GM12878 (cell line): ENCODE results near the gene PILRB.

Source experiments
- ASH2L ChIP-seq: fragments of 300-600, 200-600 bp; sonication (generic); IDR thresholded peaks from 2 replicates; pipeline ENCODE4 v1.6.1; 2017; ENCODE audit warnings: low read depth, mild to moderate bottlenecking, borderline replicate concordance
- BACH1 ChIP-seq: fragments of 450-650 bp; IDR thresholded peaks from 2 replicates; pipeline ENCODE4 v1.6.1; 2017; ENCODE audit warnings: mild to moderate bottlenecking, borderline replicate concordance
- BHLHE40 ChIP-seq, 2 experiments: fragments of 450-650 bp in 1 of 2; IDR thresholded peaks; 2 replicates each; pipeline ENCODE4 v1.6.1; 2011 to 2017; ENCODE audit warnings: low read depth in 2 of 2, borderline replicate concordance in 1 of 2, improper control_type of control experiment in 1 of 2, low read length in 1 of 2, mild to moderate bottlenecking in 1 of 2
- CREB1 ChIP-seq: IDR thresholded peaks from 2 replicates; pipeline ENCODE4 v1.6.1; 2012; ENCODE audit warnings: low read depth, mild to moderate bottlenecking, inconsistent platforms
- EP300 ChIP-seq, 2 experiments: fragments of 150-350 bp in 1 of 2; IDR thresholded peaks; 2 replicates each; pipeline ENCODE4 v1.6.1; 2011 to 2012; ENCODE audit warnings: low read depth in 2 of 2, low read length in 2 of 2, borderline replicate concordance in 1 of 2, improper control_type of control experiment in 1 of 2, inconsistent platforms in 1 of 2; ENCODE audit not compliant: control insufficient read depth in 1 of 2
- FOS ChIP-seq: IDR thresholded peaks from 3 replicates; pipeline ENCODE4 v1.6.1; 2011; ENCODE audit warnings: borderline replicate concordance; ENCODE audit not compliant: insufficient read length; ENCODE audit errors: extremely low read depth
- HCFC1 ChIP-seq: fragments of 150-350 bp; IDR thresholded peaks from 2 replicates; pipeline ENCODE4 v1.6.1; 2014; ENCODE audit warnings: low read length
- NR2C2 ChIP-seq: IDR thresholded peaks from 2 replicates; pipeline ENCODE4 v1.6.1; 2011; ENCODE audit warnings: borderline replicate concordance, low read depth; ENCODE audit not compliant: control insufficient read depth, insufficient read length
- POLR2AphosphoS5 ChIP-seq: IDR thresholded peaks from 2 replicates; pipeline ENCODE4 v1.6.1; 2011; ENCODE audit warnings: mild to moderate bottlenecking, low read length, inconsistent platforms
- REST ChIP-seq: IDR thresholded peaks from 2 replicates; pipeline ENCODE4 v1.6.1; 2012; ENCODE audit warnings: mild to moderate bottlenecking, low read depth, low read length
- SMC3 ChIP-seq: IDR thresholded peaks from 2 replicates; pipeline ENCODE4 v1.6.1; 2011; ENCODE audit warnings: low read length, improper control_type of control experiment, borderline replicate concordance
- SPI1 ChIP-seq: IDR thresholded peaks from 2 replicates; pipeline ENCODE4 v1.6.1; 2011; ENCODE audit warnings: low read depth, mild to moderate bottlenecking, low read length, moderate library complexity, borderline replicate concordance; ENCODE audit not compliant: insufficient read depth
- USF2 ChIP-seq: IDR thresholded peaks from 2 replicates; pipeline ENCODE4 v1.6.1; 2011; ENCODE audit warnings: low read depth, low read length, improper control_type of control experiment, borderline replicate concordance
- TF ChIP-seq, protein P1 (sequence below): fragments of 450-650 bp; IDR thresholded peaks from 2 replicates; pipeline ENCODE4 v1.6.1; 2016; ENCODE audit warnings: mild to moderate bottlenecking, moderate library complexity, borderline replicate concordance

GRCh38 chr7:100393233-100393905 is 35.5 kb downstream of the PILRB start:
- TF ChIP-seq NR2C2: no peak
- no peak for TF ChIP-seq BACH1
- TF ChIP-seq BHLHE40 (IDR thresholded peaks at IDR 0.05; ENCODE audit: borderline replicate concordance in 1 of 2, low read depth in 2 of 2, low read length in 1 of 2): no peak
- TF ChIP-seq POLR2AphosphoS5: no peak
- TF ChIP-seq USF2: no peak
- TF ChIP-seq FOS: no peak
- no peak for TF ChIP-seq EP300 (IDR thresholded peaks at IDR 0.05; ENCODE audit: borderline replicate concordance in 1 of 2, control insufficient read depth in 1 of 2, low read depth in 2 of 2, low read length in 2 of 2)
- TF ChIP-seq CREB1: no peak
- TF ChIP-seq, protein P1, sequence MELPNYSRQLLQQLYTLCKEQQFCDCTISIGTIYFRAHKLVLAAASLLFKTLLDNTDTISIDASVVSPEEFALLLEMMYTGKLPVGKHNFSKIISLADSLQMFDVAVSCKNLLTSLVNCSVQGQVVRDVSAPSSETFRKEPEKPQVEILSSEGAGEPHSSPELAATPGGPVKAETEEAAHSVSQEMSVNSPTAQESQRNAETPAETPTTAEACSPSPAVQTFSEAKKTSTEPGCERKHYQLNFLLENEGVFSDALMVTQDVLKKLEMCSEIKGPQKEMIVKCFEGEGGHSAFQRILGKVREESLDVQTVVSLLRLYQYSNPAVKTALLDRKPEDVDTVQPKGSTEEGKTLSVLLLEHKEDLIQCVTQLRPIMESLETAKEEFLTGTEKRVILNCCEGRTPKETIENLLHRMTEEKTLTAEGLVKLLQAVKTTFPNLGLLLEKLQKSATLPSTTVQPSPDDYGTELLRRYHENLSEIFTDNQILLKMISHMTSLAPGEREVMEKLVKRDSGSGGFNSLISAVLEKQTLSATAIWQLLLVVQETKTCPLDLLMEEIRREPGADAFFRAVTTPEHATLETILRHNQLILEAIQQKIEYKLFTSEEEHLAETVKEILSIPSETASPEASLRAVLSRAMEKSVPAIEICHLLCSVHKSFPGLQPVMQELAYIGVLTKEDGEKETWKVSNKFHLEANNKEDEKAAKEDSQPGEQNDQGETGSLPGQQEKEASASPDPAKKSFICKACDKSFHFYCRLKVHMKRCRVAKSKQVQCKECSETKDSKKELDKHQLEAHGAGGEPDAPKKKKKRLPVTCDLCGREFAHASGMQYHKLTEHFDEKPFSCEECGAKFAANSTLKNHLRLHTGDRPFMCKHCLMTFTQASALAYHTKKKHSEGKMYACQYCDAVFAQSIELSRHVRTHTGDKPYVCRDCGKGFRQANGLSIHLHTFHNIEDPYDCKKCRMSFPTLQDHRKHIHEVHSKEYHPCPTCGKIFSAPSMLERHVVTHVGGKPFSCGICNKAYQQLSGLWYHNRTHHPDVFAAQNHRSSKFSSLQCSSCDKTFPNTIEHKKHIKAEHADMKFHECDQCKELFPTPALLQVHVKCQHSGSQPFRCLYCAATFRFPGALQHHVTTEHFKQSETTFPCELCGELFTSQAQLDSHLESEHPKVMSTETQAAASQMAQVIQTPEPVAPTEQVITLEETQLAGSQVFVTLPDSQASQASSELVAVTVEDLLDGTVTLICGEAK: no peak
- TF ChIP-seq SPI1: peak; percentile 57
- no peak for TF ChIP-seq REST
- no peak for TF ChIP-seq ASH2L
- no peak for TF ChIP-seq SMC3
- no peak for TF ChIP-seq HCFC1
